GM18520 (cell line): Measurements from ENCODE around the gene PITPNM1.

Experiments
- ATAC-seq: cut with Tn5 transposase; IDR thresholded peaks from one replicate; pipeline ENCODE4 v1.9.1; 2021; ENCODE audit not compliant: unreplicated experiment

The PITPNM1 gene

DNA sequence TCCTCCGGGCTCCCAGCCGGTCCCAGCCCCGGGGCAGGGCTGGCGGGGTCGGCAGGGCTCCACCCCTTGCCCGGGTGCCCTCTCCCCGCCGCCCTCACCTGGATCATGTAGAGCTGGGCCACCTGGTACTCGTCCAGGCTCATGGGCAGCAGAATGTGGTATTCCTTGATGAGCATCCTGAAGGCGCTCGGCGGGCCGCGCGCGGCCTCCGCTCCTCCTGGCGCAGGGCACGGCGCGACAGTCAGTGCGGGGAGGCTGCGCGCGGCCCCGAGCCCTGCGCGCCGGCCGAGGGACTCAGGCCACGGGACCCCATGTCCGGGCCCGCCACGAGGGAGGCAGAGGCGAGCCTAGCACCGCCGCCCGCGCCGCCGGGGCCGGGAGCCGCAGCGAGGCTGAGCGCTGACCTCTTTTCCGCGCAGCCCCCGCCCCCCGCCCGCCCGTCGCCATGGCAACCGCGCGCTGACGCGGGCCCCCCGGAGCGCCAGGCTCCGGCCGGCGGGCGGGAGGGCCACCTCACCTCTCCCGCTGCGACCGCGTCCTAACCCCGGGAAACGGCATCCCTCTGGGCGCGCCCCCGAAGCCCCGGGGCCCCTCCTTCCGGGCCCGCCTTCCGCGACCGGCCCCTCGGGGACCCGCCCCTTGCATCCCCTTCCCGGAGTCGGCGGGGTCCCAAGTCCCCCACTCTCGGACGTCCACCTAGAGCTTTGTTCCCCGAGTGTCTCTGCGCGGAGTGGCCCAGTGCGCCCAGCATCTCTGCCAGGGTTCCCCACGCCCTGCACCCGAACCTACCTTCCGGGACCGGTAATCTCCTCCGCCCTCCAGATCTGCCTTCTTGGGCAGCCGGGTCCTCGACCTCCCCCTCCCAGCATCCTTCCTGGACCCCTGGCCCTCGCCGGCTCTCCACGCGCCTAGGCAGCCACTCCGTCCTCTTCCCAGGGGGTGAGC, 886 bp downstream of the PITPNM1 start:
- ATAC-seq: no peak

DNA sequence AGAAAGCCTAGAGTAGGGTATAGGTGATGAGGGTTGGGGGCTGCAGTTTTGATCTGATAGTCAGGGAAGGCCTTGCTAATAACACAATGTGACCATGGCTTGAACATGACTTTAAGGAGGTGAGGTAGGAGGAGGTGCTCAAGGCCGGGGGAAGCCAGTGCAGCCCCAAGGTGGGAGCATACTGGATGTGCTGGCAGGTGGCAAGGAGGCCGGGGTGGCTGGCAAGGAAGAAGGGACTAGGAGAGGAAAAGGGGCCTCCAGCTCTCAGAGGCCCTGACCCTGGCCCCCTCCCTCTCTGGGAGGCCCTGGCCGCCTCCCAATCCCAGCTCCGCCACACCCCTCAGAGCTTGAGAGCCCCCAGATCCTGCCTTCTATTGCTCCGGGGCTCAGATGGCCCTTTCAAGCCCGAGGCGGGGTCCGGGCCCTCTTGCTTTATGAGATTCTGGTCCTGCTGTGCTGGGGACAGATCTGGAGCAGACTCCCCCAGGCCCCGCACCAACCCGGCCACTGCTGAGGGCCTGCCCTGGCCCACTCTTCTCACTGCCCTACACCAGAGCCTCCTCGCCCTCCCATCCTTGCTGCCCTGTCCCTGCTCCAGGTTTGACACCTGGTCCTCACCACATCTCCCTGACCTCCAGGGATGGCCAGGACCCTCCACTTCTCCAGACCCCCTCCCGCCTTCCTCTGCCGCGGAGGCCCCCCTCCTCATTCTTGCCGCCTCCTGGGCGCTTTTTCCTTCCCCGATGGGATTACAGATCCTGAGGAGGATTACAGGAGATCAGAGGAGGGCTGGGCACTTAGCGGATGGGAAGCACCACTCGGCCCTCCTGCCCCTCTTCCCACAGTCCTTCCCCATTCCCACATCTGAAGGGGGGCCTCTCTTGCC, 1.8 kb downstream of the PITPNM1 start:
- ATAC-seq: no peak

DNA sequence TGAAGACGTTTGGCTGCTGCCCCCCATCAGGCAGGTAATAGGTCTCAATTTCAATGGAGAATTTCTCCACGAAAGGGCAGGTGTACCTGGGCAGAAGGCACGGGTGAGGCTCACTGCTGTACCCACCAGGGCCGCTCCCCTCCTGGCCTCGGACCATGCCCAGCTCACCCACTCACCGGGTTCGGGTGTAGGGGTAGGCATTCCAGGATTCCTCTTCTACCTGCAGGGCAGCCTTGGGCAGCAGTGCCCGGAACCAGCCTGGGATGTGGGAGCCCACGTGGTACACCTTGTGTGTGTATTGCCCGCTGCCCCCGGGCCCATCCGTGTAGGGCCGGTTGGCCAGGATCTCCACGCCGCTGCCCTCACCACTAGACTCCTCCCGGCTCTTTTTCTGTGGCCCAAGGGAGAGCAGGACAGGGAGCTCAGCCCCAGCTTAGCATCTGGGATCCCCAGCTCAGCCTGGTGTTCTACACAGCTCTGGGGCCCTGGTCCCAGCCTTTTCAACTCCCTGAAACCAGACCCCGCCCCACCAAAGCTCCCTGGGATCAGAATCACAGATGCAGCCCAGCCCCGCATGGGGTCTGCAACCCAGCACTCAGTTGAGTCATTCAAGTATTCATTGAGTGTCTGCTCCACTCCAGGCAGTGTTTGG, 2.7 kb downstream of the PITPNM1 start:
- ATAC-seq: no peak

DNA sequence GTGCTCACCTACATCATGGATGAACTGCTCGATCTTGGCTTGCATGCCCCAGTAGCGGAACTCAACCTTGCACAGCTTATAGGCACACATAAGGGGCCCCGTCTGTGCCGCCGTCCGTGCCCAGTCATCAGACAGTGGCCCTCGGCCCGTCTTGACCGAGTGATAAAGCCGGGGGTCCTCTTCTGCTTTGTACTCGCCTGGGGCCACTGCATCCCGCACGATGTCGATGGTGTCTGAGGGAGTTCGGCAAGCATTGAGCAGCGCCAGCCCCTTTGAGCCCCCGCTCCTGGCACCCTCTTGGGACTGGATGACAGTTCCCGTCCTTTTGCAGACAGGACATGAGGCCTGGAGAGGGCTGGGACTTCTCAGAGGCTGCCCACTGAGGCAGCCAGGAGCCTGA, 3.3 kb downstream of the PITPNM1 start:
- no peak for ATAC-seq

DNA sequence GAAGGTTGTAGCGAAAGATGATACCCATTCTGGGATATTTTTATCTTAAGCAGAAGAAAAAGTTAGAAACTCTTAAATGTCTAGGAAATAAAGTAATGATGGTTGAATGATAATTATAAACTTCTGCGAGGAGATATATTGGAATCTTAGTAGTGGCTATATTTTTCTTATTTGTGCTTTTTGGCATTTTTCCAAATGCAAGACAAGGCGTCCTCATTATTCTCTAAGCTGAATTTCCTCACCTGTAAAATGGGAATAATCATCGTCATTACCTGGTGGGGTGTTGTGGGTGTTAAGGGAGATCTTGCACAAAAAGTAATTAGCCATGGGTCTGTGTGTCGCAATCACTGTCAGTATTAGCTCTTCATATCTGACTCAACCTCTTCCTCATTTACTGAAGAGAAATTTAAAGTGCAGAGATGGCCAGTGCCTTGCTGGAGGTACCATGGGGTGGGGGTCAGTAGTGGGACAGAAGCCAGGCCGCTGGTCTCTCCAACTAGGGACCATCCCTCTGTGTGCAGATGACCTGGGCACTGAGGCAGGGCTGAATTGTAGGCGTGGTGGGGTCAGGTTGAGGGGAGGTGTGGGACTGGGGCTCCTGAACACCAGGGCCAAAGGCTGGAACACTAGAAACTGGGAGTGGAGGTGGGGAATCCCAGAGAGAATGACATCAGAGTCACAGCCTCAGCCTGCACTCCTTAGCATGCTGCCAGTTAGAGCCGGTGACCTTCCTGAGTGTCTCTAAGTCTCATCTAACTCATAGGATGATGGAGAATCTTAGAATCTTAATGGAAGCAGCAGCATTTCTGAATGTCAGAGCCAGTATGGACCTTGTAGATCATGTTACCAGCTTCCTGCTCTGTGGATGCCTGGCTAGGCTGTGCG, 4.1 kb downstream of the PITPNM1 start:
- no peak for ATAC-seq

DNA sequence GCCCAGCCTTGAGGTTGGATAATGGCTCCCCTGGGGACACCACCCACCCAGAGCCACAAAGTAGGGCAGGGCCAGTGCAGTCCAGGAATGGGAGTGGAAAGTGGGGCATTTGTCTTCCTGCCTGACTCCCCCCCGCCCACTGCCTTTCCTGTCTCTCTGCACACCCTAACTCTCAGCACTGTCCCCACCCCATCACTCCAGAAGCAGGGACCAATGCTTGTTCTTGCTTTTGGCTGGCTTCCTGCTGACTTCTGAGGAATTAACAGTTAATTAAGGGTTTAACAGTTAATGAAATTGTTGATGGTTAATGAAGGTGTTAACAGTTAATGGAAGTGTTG, 4.7 kb downstream of the PITPNM1 start:
- ATAC-seq: no peak

DNA sequence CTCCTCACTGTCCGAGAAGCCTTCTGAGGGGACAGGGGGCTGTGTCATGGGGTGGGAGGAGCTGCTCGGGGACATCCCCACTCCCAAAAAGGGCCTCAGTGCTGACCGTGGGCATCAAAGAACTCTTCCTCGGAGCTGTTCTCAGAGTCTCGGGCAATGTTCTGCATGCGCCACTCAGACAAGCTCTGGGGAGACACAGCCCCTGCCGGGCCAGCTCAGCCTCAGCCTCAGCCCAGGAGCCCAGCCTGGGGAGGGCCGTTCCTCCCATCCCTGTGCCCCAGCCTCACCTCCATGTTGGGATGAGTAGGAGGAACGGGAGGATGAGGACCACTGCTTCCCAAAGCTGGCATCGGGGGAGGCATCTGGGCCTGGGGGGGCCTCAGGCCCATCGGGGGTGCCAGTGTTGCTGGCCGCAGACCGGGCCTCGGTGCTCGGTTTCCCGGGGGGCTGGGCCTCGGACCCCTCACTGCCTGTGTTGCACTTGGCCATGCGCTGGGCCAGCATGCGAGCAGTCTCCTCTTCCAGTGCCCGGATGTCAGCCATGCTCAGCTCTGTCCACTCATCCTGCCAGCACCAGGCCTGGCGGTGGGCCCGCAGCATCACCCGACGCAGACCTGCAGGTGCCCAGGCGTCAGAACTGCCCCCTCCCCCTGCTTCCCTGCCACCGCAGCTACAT, 5.2 kb downstream of the PITPNM1 start:
- ATAC-seq: no peak

DNA sequence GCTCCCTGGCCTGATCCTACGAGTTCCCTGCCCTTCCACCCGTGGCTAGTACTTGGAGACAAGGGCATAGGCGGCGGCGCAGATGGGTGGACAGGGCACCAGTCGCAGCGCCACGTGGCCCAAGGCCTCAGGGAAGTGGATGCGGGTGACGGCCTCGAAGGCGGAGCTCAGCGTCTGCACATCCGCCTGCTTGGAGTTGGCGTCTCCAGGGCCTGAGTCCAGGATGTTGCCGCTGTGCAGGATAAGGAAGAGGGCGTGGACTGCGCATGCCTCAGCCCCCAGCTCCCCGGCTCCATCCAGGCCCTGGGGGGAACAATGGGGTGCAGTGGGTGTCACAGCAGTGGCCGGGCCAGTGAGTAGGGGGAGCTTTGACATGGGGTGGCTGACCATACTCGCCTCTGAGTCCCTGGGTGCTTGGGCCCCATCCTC, 6.6 kb downstream of the PITPNM1 start:
- ATAC-seq: no peak

DNA sequence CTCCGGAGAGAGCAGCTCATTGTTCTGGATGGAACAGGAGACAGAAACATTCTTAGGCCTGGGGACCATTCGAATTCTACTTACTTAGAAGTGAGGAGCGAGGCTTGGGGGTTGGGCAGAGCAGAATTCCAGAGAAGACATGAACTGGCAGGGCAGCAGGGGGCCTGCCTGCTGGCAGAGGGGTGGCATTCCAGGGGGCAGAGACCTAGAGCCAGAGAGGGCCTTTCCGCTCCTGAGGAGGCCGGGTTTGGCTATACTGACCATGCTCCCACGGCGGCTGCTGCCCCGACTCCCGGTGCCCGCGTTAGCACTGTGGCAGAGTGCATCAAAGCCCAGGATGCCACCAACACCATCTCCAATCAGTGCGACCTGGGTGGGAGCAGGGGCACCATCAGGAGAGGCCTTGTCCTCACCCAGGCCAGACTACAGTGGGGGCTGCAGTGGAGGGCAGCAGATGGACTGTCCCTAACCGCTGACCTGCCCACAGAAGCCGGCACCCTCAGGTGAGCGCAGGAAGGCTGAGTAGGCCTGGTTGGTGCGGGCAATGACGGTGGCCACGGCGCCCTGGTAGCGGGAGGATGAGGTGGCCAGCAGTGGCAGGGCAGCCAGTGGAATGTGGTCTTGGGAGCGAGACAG, 7.4 kb downstream of the PITPNM1 start:
- no peak for ATAC-seq

DNA sequence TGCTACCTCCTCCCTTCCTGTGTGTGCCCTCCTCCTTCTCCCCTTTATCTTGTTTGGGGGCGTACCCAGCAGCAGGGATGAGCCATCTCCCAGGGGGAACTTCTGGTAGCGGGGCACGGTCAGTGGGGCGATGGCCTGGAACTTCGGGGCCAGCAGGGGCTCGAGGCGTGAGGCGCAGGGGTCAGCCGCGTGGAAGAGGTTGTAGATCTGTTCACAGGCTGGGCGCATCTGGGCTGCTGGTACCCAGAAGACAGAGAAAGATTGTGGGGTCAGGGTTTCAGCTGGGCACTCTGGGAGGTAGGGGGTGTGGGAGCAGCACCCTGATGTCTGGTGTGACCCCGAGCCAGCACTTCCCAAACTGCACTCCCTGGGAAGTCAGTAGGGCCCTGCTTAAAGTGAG, 9.1 kb downstream of the PITPNM1 start:
- ATAC-seq: no peak

DNA sequence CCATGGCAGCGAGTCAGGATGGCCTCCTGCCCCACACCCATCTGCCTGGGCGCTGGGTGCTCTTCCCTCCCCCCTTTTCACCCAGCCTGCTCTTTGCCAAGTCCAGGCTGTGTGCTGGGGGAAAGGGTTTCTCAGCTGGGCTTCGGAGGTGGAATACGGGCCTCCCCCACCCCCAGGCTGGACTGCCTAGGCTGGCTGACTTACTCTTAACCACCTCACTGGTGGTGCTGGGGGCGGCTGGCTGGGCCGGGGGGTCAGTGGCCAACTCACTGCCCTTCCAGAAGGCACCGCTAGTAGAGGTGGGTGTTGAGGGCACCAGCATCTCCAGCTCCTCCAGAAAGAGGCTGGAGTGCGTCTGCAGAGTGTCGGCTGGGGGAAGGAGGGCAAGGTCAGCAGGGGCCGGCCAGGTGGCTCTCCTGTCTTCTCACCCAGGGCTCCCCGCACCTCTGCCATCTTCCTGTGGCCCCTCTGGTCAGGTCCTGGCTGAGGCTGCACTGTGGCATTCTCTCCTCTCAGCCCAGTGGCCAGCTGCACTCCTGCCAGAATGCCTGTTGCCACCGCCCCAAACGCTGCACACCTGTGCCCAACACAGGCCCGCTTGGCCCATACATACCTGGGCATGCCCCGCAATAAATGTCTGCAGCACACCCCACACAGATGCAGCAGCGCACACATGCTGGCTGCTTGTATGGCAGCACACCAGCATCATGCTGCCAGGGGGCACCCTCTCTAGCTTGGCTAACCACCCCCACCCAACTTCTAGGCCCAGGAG, 9.7 kb downstream of the PITPNM1 start:
- ATAC-seq: no peak

DNA sequence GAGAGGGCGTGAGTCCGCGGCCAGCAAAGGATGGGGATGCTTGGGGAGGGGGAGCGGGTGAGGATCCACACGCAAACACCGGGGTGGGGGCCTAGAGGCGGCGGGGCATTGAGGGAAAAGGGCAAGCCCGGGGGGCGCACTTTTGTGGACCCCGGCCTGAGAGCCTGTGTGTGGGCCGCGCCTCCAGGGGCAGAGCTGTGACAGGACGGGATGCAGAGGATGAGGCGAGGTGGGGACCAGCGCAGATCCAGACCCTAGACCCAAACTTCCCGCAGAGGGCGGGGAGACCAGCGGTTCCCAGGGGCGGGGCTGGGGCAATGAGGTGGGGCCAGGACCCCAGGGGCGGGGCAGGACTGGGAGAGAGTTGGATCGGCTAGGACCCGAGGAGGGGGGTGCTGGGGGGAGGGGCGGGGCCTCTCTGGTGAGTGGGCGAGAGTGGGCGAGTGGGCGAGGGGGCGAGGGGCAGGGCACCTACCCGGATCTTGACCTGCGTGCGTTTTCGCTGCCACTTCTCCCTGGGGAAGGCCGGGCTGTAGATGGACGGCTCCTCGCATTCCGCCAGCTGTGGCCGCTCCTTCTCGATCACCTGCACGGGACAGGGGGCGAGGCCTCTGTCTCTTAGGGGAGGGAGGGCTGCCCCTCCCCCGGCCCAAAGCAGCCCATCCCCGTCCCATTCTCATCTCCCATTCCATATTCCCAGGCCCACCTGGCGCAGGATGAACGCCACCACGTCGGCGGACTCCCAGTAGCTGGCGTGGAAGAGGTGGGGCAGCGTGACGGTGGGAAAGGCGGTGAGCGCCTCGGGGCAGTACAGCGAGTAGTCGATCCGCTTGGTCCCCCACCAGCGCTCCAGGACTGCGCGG, 10.6 kb downstream of the PITPNM1 start:
- no peak for ATAC-seq

DNA sequence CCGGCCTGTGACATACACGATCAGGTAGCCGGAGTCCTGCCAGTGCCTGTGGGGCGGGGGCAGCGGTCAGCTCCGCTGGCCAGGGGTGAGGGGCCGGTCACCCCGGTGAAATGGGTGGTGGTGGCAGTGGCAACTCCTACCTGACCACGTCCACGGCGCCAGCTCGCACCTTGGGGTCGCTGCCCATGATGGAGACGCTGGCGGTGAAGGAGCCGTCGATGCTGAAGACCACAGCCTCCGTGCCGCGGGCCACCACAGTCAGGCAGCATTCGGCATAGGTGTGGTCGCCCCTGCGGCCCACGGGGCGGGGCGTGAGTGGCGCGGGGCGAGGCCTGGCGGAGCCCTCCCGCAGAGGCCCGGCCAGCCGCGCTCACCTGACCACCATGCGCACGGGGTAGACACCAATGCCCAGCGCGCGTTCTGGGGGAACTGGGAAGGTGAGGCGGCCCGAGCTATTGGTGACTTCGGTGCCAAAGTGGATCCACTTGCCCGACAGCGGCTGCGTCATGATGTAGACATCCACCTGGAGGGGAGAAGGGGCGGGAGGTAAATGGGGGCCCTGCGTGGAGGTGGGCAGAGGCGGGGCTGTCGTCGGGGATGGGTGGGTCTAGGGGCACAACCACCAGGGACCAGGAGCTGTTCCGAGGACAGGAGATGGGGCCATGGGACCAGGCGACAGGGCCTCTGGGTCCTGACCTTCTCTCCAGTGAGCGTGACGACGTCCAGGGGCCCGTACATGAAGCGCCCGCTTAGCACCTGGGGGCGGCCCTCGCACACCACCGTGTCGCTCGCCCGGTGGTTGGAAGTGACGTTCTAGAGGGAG, 11.4 kb downstream of the PITPNM1 start:
- no peak for ATAC-seq

DNA sequence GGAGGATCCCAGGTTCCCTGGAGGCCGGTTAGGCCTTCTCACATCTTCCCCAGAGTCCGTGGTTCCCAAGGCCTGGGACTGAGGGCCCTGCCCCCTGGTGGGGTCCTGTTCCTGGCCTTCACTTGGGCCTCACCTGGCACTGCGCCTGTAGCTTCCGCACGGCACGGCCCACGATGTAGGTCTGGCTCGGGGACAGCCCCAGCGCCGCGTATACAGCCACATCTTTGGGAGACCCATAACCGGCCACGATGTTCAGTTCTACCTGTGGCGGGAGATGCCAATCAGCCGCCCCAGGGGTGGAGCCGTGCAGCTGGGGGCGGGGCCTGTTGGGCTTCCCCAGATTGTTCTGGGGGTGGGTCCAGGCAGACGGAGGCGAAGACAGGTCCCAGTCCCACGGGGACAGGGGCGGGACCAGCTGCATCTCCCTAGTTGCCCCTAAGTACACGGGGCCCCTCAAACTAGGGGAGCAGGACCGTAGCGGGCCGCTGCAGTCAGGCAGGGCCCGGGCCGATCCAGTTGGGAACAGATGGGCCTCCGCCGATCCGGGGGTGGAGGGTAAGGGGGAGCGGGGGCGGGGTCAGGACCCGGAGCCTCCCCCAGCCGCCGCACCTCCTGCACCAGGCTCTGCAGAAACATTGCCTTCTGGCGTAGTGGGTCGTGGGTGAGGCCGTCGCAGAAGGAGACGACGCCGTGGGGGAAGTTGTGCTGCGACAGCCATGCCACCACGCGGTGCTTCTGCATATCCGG, 12.2 kb downstream of the PITPNM1 start:
- no peak for ATAC-seq

DNA sequence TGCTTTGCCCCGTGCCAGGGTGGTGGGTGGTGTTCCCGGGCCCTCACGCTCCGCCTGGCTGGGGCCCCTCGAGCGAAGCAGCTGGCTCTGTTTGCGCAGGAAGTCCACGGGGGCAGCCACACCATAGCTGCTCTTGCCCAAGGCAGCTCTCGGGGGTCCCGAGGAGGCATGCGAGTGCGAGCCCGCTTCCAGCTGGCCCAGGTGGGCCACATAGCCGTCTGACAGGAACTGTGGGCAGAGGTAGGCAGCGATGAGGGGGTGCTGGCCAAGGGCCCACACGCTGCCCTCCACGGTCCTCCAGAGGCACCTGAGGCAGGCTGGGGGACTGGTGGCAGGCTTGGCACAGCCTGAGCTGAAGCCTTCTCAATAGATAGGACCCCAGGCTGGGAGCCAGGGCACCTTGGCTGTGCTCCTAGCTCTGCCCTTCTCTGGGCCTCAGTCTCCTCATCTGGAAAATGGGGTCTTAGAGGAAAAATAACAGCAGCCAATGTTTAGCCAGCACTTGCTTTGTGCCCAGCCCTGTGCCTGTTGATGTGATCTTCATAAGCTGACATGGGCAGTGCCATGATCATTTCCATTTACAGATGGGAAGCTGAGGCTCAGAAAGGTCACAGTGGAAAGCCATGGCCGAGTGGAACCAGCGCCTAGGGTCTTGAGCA, 13.0 kb downstream of the PITPNM1 start:
- no peak for ATAC-seq
